ENCODE data around the gene RINL.
A peak's percentile ranks its signal among the peaks of the same experiment; 100 is the strongest.
"Not testable (repeated sequence)": the region's sequence is repeated elsewhere in the genome, so short reads cannot be mapped to it uniquely, and the experiment has no call there.

The RINL gene

DNA sequence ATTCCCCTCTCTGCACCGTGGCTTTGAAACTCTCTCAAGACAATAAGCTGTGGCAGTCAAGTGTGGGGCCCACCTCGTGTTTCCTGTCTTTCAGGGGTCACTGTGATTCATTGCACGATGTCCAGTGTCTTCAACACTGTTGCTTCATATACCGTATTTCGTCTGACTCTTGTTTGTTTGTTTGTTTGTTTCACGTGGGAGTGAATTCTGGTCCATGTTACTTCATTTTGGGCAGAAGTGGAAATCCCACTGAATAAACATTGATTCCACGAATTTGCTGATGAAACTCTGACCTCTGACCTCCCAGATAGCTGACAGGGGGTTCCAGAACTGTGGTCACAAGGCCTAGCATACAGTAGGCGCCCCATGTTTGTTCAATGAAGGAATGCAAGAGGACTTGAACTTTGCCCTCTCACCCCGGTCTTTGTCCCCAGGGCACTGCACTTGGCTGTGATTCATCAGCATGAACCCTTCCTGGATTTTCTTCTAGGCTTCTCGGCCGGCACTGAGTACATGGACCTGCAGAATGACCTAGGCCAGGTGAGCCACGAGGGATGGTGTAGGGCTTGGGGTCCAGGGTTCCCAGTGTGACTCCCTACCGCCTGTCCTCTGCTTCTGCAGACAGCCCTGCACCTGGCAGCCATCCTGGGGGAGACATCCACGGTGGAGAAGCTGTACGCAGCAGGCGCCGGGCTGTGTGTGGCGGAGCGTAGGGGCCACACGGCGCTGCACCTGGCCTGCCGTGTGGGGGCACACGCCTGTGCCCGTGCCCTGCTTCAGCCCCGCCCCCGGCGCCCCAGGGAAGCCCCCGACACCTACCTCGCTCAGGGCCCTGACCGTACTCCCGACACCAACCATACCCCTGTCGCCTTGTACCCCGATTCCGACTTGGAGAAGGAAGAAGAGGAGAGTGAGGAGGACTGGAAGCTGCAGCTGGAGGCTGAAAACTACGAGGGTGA lies 26.8 kb upstream of the RINL start:
- no peak for DNase-seq

DNA sequence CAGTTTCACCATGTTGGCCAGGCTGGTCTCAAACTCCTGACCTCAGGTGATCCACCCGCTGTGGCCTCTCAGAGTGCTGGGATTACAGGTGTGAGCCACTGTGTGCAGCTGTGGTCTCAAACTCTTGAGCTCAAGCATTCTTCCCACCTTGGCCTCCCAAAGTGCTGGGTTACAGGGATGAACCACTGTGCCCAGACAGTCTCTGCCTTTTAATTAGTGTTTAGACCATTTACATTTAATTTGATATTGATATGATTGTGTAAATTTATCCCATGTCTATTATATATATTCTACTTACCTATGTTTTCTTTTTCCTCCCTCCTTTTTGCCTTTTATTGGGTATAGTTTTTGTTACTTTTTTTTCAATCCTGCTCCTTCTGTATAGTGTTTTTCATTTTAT lies 23.6 kb upstream of the RINL start:
- no peak for DNase-seq

DNA sequence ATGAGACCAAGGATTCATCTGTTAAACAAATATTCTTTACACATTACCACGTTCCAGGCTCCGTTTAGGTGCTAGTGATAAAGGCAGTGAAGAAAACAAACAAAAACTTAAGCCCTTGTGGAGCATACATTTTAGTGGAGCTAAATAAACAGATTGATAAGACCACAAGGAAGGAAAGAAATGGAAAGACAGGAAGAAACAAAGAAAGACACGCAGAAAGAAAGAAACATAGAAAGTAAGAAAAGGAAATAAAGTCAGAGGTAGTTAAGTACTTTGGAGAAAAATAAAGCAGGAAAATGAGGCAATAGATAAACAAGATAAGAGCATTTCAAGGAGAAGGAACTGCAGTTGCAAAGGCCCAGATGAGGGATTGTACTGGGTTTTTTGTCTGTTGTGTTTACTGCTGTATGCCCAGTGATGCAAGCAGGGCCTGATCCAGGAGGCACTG lies 22.7 kb upstream of the RINL start:
- no peak for DNase-seq

DNA sequence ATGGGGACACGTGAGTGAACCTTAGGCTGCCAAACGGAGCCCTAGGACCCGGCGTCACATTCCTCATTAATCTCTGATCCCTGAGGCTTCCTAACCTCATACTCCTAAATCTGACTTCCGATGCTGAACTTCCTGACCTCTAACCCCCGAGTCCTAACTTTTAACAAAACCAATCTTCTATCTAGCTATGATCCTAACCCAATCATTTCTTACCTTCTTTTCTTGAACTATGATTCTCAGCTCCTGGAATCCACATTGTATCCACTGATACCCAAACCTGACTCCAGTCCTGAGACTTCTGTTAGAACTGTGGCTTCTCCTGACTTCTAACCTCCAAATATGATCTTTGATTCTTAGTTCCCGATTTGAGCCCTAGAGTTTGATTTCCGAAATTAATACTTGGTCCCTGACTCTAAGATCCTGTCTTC lies 22.1 kb upstream of the RINL start:
- DNase-seq: peak; percentile 34

DNA sequence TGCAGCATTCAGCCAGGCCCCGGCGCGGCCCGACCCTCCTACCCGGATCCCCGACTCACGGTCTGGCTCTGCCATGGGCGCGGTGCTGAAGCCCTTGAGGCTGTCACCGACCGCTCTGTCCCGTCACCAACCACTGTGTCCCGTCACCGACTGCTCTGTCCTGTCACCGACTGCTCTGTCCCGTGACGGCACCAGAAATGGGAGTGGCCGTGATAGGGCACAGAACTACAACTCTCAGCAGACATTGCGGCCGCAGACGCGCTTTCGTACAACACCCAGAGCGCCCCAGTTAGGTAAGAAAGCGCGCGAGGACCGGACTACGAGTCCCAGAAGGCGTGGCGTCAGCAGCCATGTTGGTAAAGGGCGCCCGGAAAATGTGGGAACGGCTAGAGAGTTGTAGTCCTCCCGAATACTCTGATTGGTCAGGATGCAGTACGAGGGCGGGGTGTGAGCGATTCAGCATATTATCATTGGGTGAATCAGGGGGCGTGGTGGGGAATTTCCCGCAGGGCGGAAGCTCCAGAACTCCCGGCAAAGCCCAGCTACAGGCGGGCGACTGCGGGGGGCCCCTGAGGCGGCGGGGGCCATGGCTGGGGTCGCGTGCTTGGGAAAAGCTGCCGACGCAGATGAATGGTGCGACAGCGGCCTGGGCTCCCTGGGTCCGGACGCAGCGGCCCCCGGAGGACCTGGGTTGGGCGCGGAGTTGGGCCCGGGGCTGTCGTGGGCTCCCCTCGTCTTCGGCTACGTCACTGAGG lies 21.5 kb upstream of the RINL start, which contains the start of the genes NFKBIB and SIRT2:
TSS of gene NFKBIB (plus strand) at position 523 of the 755 bp plus-strand sequence. CDS start at position 587, 64 bp downstream.
TSS of gene SIRT2 (minus strand) at position 172 of the 755 bp plus-strand sequence. CDS start at position 75, 97 bp downstream.
- DNase-seq: peak; percentile 100

DNA sequence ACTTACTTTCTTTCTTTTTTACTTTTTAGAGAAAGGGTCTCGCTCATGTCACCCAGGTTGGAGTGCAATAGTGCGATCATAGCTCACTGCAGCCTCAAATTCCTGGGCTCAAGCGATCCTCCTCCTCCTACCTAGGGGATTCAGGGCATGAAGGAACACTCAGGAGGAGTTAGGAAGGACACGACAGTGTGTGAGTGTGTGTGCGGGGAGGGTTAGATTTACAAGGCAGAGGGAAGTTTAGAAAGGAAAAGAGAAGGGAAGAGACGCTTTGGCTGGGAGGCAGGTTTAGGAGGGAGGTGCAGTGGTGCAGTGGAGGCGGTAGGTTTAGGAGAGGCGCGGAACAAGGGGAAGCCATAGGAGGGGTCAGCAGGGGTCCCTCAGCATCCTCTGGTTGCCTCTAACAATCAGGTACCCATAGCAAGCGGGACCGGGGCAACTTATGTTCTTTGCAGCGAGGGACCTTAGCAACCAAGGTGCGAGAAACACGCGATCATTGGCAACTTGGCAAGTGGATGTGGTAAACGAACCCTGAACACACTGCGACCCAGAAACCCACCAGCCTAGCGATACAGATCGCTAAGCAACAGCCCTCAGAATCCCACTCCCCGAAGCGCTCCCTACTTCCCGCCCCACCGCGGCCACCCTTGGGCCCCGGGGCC lies 20.8 kb upstream of the RINL start:
- peak; percentile 11 for DNase-seq

DNA sequence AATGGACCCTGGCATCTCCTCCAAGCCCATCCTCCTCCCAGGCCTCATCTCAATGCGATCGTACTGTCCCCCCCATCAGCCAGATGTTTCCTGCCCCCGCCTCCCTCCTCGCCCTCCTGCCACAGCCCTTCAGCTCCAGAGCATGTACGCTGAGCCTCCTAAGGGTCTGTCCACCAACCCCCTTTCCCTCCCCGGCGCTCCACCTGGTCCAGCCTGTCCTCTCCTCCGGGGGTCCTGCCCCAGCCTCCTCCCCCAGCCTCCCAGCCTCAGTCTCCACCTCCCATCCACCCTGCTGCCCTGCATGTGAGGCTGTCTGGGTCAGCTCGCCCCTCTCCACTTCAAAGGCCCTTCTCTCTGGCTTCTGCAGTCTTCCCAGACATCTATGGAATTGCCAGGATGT lies 16.9 kb upstream of the RINL start:
- DNase-seq: no peak

DNA sequence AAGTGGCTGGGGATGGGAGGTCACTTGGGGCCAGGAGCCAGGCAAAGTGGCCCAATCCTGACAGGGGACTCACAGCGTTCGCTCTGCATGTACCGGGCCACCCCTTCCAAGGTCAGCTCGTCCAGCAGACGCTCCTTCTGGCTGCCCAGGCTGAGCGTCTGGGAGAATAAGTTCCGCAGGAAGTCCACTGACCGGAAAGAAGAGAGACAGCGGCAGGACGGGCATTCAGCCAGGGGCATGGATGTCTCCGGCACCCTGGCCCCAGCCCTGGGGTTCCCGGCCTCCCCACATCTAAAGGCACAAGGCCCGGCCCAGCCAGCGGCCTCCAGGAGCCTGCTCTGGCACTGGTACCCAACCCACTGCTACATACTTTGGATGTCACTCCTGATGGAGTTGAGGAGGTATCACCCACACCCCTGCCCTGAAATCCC lies 15.3 kb upstream of the RINL start:
- no peak for DNase-seq

DNA sequence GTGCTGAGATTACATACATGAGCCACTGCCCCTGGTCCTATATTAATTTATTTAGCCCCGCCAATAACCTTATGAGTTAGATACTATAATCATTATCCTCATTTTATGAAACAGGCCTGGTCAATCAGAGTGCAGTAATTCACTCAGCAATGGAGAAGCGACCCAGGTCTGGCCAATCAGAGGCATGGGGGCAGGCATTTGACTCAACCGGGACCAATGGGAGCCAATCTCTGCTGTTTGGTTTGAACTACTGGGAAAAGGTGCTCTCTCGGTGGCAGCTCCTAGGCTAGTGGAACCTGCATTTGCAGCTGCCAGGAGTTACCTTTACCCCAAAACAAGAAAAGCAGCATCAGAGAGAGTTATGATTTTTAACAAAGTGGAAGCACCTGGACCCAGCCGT lies 14.8 kb upstream of the RINL start:
- no peak for DNase-seq

DNA sequence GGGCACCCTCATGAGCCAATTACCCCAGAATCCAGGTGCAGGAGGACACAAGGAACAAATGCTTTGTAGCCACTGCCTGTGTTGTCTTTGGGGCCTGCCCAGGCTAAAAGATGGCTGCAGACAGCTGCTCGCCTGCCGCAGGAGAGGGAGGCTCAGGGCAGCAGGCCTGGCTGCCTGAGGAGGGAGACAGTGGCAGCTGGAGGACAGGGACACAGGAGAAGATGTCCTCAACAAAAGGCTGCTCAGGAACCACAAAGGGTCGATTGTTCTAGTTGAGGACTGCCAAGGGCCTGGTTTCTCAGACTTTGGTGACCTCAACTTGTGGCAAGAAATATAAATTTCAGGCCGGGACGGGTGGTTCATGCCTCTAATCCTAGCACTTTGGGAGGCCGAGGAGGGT lies 13.7 kb upstream of the RINL start:
- DNase-seq: no peak

DNA sequence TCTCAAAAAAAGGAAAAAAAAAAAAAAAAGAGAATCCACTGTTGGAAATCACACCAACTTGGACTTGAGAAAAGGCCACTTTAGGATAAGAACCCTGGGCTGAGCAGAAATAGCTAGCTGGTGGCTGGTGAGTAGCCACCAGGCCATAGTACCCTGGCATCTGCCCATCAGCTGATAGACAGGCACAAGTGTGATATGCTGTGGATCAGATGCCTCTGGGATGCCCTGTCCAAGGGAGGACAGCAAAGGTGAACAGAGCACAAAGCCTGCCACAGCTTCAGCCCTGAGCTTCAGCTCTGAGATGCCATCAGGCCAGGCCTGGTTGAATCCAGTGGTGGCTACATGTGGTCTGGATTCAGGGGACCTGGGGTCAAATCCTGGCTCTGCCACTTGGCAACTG lies 12.6 kb upstream of the RINL start:
- no peak for DNase-seq

DNA sequence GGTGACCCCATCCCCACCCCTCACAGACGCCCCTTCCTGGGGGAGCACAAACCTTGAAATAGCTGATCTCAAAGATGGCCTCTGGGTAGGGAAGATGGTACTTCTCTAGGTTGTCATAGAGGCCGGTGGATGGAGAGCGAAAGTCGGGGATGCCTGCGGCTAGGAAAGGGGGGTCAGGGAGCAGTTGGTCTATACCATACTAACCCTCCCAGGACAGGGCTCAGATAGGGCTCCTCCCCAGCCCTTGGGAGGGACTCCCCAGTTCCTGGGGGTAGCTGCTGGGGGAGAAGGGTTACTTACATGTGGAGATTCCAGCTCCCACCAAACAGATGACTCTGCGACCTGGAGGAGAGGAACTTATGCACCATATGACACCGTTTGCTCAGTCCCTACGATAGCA lies 11.7 kb upstream of the RINL start:
- no peak for DNase-seq

DNA sequence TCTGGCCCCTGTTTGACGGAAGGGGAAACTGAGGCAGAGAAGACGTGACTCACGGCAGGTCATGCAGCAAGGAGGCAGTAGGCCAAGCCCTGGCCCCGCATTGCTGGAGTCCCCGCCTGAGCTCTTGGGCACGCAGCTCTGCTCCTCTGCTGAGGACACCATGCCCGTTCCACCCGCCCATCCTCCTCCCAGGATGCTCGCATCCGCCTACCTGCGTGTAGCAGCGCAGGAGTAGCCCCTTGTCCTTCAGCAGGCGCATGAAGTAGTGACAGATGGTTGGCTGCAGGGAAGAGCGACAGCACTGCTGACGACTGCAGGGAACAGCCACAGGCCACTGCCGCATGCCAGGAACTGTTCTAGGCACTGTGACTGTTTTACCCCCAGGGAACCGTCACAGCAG lies 10.8 kb upstream of the RINL start:
- DNase-seq: no peak

DNA sequence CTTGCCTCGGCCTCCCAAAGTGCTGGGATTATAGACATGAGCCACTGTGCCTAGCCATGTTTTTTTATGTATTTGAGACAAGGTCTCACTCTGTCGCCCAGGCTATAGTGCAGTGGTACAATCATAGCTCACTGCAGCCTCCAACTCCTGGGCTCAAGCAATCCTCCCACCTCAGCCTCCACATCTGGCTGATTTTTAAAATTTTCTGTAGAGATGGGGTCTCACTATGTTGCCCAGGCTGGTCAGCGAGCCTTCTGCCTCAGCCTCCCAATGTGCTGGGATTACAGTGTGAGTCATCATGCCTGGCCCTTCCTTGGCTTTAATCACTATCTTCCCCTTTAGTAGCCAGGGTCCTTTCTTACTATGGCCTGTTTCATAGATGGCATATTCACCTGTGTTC lies 6.6 kb upstream of the RINL start:
- DNase-seq: not testable (repeated sequence)

DNA sequence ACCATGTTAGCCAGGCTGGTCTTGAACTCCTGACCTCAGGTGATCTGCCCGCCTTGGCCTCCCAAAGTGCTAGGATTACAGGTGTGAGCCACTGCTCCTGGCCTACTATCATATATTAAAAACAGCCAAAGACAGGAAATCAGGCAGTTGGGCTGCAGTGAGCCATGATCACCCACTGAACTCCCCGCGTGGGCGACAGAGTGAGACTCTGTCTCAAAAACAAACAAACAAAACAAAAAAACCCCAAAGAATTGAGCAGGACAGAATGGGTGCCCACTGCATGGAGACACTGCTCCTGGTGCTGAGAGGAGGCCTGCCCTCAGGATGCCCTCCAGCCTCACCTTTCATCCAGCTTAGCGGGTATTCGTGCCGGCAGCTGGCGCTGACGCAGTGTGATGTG lies 5.2 kb upstream of the RINL start:
- no peak for DNase-seq

DNA sequence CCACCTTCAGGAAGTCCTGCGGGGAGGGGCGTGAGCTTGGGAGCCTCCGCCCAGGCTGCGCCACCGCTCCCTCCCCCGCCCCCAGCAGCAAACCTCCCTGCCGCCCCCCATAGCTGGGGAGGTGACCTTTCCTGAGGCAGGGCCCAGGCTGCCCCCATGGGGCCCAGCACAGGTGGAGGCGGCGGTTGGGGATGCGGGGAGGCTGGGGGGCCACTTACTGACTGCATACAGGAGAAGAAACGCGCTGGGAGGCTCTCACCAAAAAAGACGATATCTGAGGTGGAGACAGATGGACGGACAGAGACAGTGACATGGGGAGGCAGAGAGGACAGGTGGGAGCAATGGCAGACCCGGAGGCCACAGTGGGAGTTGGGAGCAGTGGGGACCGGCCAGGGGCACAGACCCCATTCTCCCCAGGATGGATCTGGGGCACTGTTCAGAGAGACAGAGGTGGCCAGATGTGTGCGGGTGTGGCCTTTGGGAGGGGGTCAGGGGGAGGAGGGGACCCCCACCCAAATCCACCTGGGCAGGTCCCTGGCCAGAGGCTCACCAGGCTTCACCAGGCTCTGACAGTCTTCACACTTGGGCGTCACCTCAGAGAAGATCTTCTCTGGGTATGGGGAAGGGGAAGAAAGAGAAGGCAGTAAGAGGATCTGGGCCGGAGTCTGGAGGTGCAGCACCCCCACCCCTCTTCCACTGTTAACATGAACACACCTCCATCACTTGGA lies 3.0 kb upstream of the RINL start:
- no peak for DNase-seq

DNA sequence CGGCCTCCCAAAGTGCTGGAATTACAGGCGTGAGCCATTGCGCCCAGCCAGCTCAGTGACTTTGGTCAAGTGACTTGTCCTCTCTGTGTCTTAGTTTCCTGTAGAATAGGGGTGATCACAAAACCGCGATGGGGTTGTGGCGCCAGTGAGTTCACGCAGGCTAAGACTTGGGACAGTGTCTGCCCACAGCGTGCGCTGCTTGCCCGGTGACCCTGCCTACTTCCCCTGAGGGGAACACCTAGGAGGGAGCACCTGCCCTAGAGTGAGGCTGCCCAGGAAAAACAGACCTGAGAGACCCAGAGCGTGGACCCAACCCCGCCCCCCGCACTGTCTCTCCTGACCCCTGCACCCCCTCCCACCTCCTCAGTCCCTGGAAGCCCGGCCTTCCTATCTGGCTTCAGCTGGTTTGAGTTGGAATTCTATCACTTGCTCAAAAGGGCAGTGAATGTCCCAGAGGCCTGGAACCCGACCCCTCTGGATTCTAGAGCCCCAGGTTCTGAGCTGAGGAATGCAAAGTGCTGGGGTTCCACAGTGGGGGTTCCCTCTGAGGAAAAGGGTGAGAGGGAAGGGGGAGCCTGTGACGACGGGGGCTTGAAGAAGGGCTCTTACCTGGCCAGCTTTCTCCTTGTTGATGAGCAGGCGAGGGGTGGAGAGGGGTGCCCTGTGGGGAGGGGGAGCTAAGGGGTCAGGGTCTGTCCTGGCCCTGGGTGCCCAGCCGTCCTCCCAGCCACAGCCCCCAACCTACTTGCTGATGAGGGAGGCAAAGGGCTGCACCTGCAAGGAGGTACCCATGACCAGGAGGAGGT lies 2.2 kb upstream of the RINL start:
- DNase-seq: no peak

DNA sequence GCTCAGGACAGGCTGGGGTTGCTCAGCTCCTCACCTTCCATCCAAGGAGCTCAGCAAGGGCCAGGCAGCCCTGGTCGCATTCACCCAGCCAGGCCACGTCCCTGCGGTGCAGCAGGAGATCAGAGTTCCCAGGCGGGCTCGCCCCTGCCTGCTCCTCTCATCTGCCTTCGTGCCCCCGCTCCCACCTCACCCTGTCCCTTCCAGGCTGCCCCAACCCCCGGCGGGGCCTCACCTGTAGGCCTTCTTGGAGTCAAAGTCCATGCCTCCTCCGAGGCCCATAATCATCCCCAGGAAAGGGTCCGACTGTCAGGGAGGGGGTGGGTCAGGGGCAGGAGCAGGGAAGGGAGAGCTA lies 1.3 kb upstream of the RINL start:
- no peak for DNase-seq

DNA sequence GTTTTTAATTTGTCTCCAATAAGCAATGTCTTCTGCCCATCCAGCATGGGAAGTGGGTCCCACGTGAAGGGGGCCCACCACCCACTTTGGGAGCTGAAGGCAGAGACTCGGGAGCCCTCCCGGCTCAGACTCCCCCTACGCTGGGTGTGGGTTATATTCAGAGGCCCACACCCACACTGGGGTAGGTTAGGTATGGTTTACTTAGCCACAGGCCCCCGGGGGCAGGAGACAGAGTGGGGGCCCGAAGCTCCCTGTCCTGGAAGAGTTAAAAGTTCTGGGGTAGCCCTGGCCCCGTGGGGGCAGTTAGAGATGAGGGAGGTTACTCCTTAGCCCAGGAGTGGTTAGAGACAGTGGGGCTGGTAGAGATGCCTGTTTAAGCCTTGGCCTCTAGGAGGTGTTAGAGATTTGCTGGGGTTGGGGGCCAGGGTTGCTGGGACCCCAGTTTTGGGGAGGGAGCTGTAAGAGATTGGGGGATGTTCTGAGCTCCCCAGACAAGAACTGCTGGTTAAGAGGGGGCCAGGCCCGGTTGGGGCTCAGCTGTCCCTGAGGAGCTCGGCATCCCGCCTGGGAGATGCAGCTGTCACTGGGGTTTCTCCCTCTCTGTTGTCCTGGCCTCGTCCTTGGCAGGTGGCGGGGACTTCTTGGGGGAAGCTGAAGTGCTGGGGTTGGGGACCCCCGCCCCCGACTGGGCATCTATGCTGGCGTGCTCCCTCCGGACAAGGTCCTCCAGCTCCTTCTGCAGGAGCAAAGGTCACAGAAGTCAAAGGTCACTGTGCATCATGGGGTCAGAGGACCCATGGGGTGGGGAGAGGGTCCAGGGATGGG lies 712 bp upstream of the RINL start:
- DNase-seq: no peak

DNA sequence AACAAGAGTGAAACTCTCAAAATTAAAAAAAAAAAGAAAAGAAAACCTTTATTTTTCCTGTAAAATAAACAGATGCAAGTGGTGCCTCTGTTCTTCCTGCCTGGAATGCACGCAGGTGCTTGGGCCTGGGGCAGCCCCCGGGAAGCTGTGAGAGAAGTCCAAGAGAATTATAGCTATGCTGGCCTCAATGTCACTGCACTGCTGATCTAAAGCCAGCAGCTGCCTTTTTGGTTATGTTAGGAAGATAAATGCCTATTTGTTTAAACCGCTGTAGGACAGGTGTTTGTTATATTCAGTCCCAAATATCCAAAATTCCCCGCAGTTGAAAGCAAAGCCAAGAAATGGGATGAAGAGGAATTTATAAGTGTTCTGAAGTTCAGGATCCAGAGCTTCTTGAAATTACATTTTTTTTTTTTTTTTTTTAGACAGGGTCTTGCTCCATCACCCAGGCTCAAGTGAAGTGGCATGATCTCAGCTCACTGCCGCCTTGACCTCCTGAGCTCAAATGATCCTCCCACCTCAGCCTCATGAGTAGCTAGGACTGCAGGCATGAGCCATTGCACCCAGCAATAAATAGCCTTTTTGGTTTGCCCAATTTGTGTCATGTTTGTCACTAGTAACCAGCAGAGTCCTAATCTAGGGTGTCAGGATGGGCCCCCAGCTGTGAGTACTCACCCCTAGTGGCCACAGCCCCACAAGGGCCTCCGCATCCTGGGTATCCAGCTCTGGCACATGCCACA lies 2.2 kb downstream of the RINL start:
- no peak for DNase-seq

All from kidney glomerular epithelial cell (primary cell).